GM20431 (cell line): ENCODE data around the gene RAD23B.

Source experiments
- in situ Hi-C: fragments of 300-500 bp; cut with MseI, MboI; formaldehyde crosslinking; loops from one replicate; pipeline ENCODE4 v1.15.0; 2020; ENCODE audit warnings: low sequenced_read_pairs; ENCODE audit not compliant: unreplicated experiment

Gene RAD23B

GRCh38 chr9:107266624-107267368, 16.3 kb upstream of the RAD23B start:
- in situ Hi-C loops: no loop called here

- in situ Hi-C loops: no loop called here
These were observed 14.5 kb upstream of the RAD23B start for GRCh38 chr9:107268560-107268959.

GRCh38 chr9:107269254-107269653, 13.8 kb upstream of the RAD23B start:
- in situ Hi-C loops: no loop called here

GRCh38 chr9:107269681-107270080, 13.4 kb upstream of the RAD23B start:
- in situ Hi-C loops: no loop called here

- in situ Hi-C loops: no loop called here
These were observed 13.0 kb upstream of the RAD23B start for GRCh38 chr9:107270082-107270481.

GRCh38 chr9:107270580-107270979, 12.5 kb upstream of the RAD23B start:
- in situ Hi-C loops: no loop called here

- in situ Hi-C loops: no loop called here
These were observed 9.4 kb upstream of the RAD23B start for GRCh38 chr9:107273634-107274033.

GRCh38 chr9:107274096-107274495, 9.0 kb upstream of the RAD23B start:
- in situ Hi-C loops: no loop called here

GRCh38 chr9:107274953-107275422, 8.1 kb upstream of the RAD23B start:
- in situ Hi-C loops: no loop called here

GRCh38 chr9:107275530-107275929, 7.5 kb upstream of the RAD23B start:
- in situ Hi-C loops: no loop called here

- in situ Hi-C loops: no loop called here
These were observed 5.9 kb upstream of the RAD23B start for GRCh38 chr9:107276966-107277710.

- in situ Hi-C loops: no loop called here
These were observed 5.3 kb upstream of the RAD23B start for GRCh38 chr9:107277801-107278200.

GRCh38 chr9:107279086-107279485, 4.0 kb upstream of the RAD23B start:
- in situ Hi-C loops: no loop called here

- in situ Hi-C loops: no loop called here
These were observed 2.5 kb upstream of the RAD23B start for GRCh38 chr9:107280543-107280942.

GRCh38 chr9:107281184-107281583, 1.9 kb upstream of the RAD23B start:
- in situ Hi-C loops: no loop called here

- in situ Hi-C loops: no loop called here
These were observed 984 bp upstream of the RAD23B start for GRCh38 chr9:107281922-107282667.

- in situ Hi-C loops: no loop called here
These were observed 841 bp downstream of the RAD23B start for GRCh38 chr9:107283623-107284616.

- in situ Hi-C loops: no loop called here
These were observed 1.6 kb downstream of the RAD23B start for GRCh38 chr9:107284636-107285035.

- in situ Hi-C loops: no loop called here
These were observed 2.2 kb downstream of the RAD23B start for GRCh38 chr9:107285286-107285685.

- in situ Hi-C loops: no loop called here
These were observed 3.0 kb downstream of the RAD23B start for GRCh38 chr9:107286057-107286456.
